Measurements from ENCODE around the gene CST11.
"Not testable (repeated sequence)": the region's sequence is repeated elsewhere in the genome, so short reads cannot be mapped to it uniquely, and the experiment has no call there.

CST11 gene

GRCh38 chr20:23476015-23476754 is 23.5 kb upstream of the CST11 start:
- ChIA-PET CTCF (no interaction called here), POLR2A (no interaction called here)
- DNase-seq (ENCODE audit: extremely low spot score): no peak
- no peak for TF ChIP-seq PKNOX1 (IDR thresholded peaks at IDR 0.05)
- no peak for TF ChIP-seq LEF1 (IDR thresholded peaks at IDR 0.05; ENCODE audit: borderline replicate concordance)
- no peak for TF ChIP-seq CTBP1 (IDR thresholded peaks at IDR 0.05; ENCODE audit: borderline replicate concordance)
- no peak for TF ChIP-seq TARDBP (IDR thresholded peaks at IDR 0.05)
- TF ChIP-seq ELF4 (IDR thresholded peaks at IDR 0.05): no peak
- TF ChIP-seq FOXA1 (IDR thresholded peaks at IDR 0.05): no peak

GRCh38 chr20:23475395-23475794 is 22.7 kb upstream of the CST11 start:
- CTCF ChIA-PET: no interaction called here
- no peak for DNase-seq (ENCODE audit: extremely low spot score)
- POLR2A ChIA-PET: interaction anchor here (0.8 kb wide), 1 partner anchor 54 kb away, joined by 3 read pairs; the partner anchor contains the start of gene NAPB
- TF ChIP-seq LEF1 (IDR thresholded peaks at IDR 0.05; ENCODE audit: borderline replicate concordance) (no peak), ELF4 (IDR thresholded peaks at IDR 0.05) (no peak), FOXA1 (IDR thresholded peaks at IDR 0.05) (no peak), ARNT (IDR thresholded peaks at IDR 0.05) (no peak), SP1 (IDR thresholded peaks at IDR 0.05) (no peak), L3MBTL2 (conservative IDR thresholded peaks at IDR 0.05) (no peak), SUZ12 (IDR thresholded peaks at IDR 0.05) (no peak), HDGF (IDR thresholded peaks at IDR 0.05; ENCODE audit: borderline replicate concordance) (no peak), FOXK2 (IDR thresholded peaks at IDR 0.05) (no peak), ZNF384 (IDR thresholded peaks at IDR 0.05) (no peak), BHLHE40 (IDR thresholded peaks at IDR 0.05; ENCODE audit: borderline replicate concordance) (no peak), NFRKB (IDR thresholded peaks at IDR 0.05) (no peak), PKNOX1 (IDR thresholded peaks at IDR 0.05) (no peak), TARDBP (IDR thresholded peaks at IDR 0.05) (no peak)

GRCh38 chr20:23473293-23473692 is 20.6 kb upstream of the CST11 start:
- DNase-seq (ENCODE audit: extremely low spot score); CTCF ChIA-PET; POLR2A ChIA-PET: not testable (repeated sequence)

- POLR2A ChIA-PET; CTCF ChIA-PET; DNase-seq (ENCODE audit: extremely low spot score): not testable (repeated sequence)
Observed at GRCh38 chr20:23472306-23472705, 19.6 kb upstream of the CST11 start.

GRCh38 chr20:23466961-23467360 is 14.3 kb upstream of the CST11 start:
- CTCF ChIA-PET; DNase-seq (ENCODE audit: extremely low spot score); POLR2A ChIA-PET: not testable (repeated sequence)

- CTCF ChIA-PET: no interaction called here
Observed at GRCh38 chr20:23461180-23461579, 8.5 kb upstream of the CST11 start.

GRCh38 chr20:23459461-23460150 is 6.9 kb upstream of the CST11 start:
- ChIA-PET CTCF (no interaction called here), POLR2A (no interaction called here)
- no peak for DNase-seq (ENCODE audit: extremely low spot score)
- TF ChIP-seq SP1 (IDR thresholded peaks at IDR 0.05) (no peak), TARDBP (IDR thresholded peaks at IDR 0.05) (no peak), ZNF384 (IDR thresholded peaks at IDR 0.05) (no peak), L3MBTL2 (conservative IDR thresholded peaks at IDR 0.05) (no peak), NFRKB (IDR thresholded peaks at IDR 0.05) (no peak), ELF4 (IDR thresholded peaks at IDR 0.05) (no peak), BHLHE40 (IDR thresholded peaks at IDR 0.05; ENCODE audit: borderline replicate concordance) (no peak), ARNT (IDR thresholded peaks at IDR 0.05) (no peak), FOXM1 (IDR thresholded peaks at IDR 0.05; ENCODE audit: borderline replicate concordance) (no peak), PKNOX1 (IDR thresholded peaks at IDR 0.05) (no peak), FOXA1 (IDR thresholded peaks at IDR 0.05) (no peak), HDGF (IDR thresholded peaks at IDR 0.05; ENCODE audit: borderline replicate concordance) (no peak), CTBP1 (IDR thresholded peaks at IDR 0.05; ENCODE audit: borderline replicate concordance) (no peak), SUZ12 (IDR thresholded peaks at IDR 0.05) (no peak), LEF1 (IDR thresholded peaks at IDR 0.05; ENCODE audit: borderline replicate concordance) (no peak), FOXK2 (IDR thresholded peaks at IDR 0.05) (no peak)

More at GRCh38 chr20:23461180-23461579, 8.5 kb upstream of the CST11 start:
- no peak for DNase-seq (ENCODE audit: extremely low spot score)
- no peak for TF ChIP-seq ELF4 (IDR thresholded peaks at IDR 0.05)
- TF ChIP-seq TARDBP (IDR thresholded peaks at IDR 0.05): no peak
- TF ChIP-seq FOXM1 (IDR thresholded peaks at IDR 0.05; ENCODE audit: borderline replicate concordance): no peak
- no peak for TF ChIP-seq NFRKB (IDR thresholded peaks at IDR 0.05)
- no peak for TF ChIP-seq ZNF384 (IDR thresholded peaks at IDR 0.05)
- no peak for TF ChIP-seq SUZ12 (IDR thresholded peaks at IDR 0.05)
- TF ChIP-seq PKNOX1 (IDR thresholded peaks at IDR 0.05): no peak
- POLR2A ChIA-PET: no interaction called here
